GM19395 (cell line): Measurements from ENCODE around the gene RAB27A.
"Not testable (repeated sequence)": the region's sequence is repeated elsewhere in the genome, so short reads cannot be mapped to it uniquely, and the experiment has no call there.

ENCODE experiments used
- ATAC-seq: cut with Tn5 transposase; IDR thresholded peaks from one replicate; pipeline ENCODE4 v1.9.1; 2021; ENCODE audit warnings: mild to moderate bottlenecking, moderate library complexity; ENCODE audit not compliant: unreplicated experiment

The RAB27A gene

GRCh38 chr15:55252201-55252600, 37.4 kb downstream of the RAB27A start:
- not testable (repeated sequence) for ATAC-seq

- no peak for ATAC-seq
These were observed 38.7 kb downstream of the RAB27A start for GRCh38 chr15:55250941-55251340.

GRCh38 chr15:55250392-55250791, 39.2 kb downstream of the RAB27A start:
- no peak for ATAC-seq

- ATAC-seq = not testable (repeated sequence)
These were observed 39.7 kb downstream of the RAB27A start for GRCh38 chr15:55249885-55250284.

GRCh38 chr15:55248895-55249294, 40.7 kb downstream of the RAB27A start:
- ATAC-seq = no peak

GRCh38 chr15:55247766-55248427, 41.7 kb downstream of the RAB27A start:
- ATAC-seq = no peak

GRCh38 chr15:55247311-55247710, 42.3 kb downstream of the RAB27A start:
- no peak for ATAC-seq

GRCh38 chr15:55246567-55246966, 43.0 kb downstream of the RAB27A start:
- no peak for ATAC-seq

GRCh38 chr15:55245059-55245458, 44.6 kb downstream of the RAB27A start:
- no peak for ATAC-seq

GRCh38 chr15:55241891-55242290, 47.7 kb downstream of the RAB27A start:
- no peak for ATAC-seq

GRCh38 chr15:55241186-55241585, 48.4 kb downstream of the RAB27A start:
- ATAC-seq = no peak

GRCh38 chr15:55240125-55240760, 49.4 kb downstream of the RAB27A start:
- no peak for ATAC-seq

GRCh38 chr15:55239440-55240124, 50.0 kb downstream of the RAB27A start:
- no peak for ATAC-seq

GRCh38 chr15:55238877-55239276, 50.7 kb downstream of the RAB27A start:
- no peak for ATAC-seq

- ATAC-seq = no peak
These were observed 52.1 kb downstream of the RAB27A start for GRCh38 chr15:55237219-55238130.

GRCh38 chr15:55235546-55236036, 54.0 kb downstream of the RAB27A start:
- ATAC-seq = no peak

- no peak for ATAC-seq
These were observed 54.9 kb downstream of the RAB27A start for GRCh38 chr15:55234800-55235104.

- ATAC-seq = no peak
These were observed 55.4 kb downstream of the RAB27A start for GRCh38 chr15:55234104-55234799.

- no peak for ATAC-seq
These were observed 58.2 kb downstream of the RAB27A start for GRCh38 chr15:55231455-55231854.

- ATAC-seq = no peak
These were observed 58.7 kb downstream of the RAB27A start for GRCh38 chr15:55230953-55231352.
